Common myeloid progenitor, CD34-positive (primary cell): Measurements from ENCODE around the gene S1PR3.

Experiments used
- CTCF ChIA-PET: fragments of 350-600 bp; sonication (Branson Sonifier 250); formaldehyde crosslinking; loops from one replicate; lab custom pipeline; 2021; ENCODE audit warnings: antibody characterized with exemption; lab: Charles Lee
- POLR2A ChIA-PET: fragments of 350-600 bp; sonication (Branson Sonifier 250); formaldehyde crosslinking; loops from one replicate; lab custom pipeline; 2021; ENCODE audit warnings: antibody characterized with exemption; lab: Charles Lee
- DNase-seq, 3 donors: peaks; one replicate each; pipeline versions ENCODE4 v3.0.0 to v3.0.0-alpha.2; 2013
- H3K27ac ChIP-seq, 2 experiments: 1 replicate in 1 of 2; 2 replicates in 1 of 2; pipeline ENCODE4 v1.7.0; 2013; ENCODE audit warnings: inconsistent platforms in 2 of 2, low read length in 2 of 2, mild to moderate bottlenecking in 2 of 2, low read depth in 1 of 2, moderate library complexity in 1 of 2; ENCODE audit not compliant: severe bottlenecking in 2 of 2, insufficient read depth in 1 of 2, poor library complexity in 1 of 2
- H3K27me3 ChIP-seq, 5 experiments: replicated peaks in 2 of 5; 1 replicate in 3 of 5; 2 replicates in 2 of 5; pipeline versions ENCODE4 v1.6.1 to v1.7.0; 2013; ENCODE audit warnings: low read length in 4 of 5, mild to moderate bottlenecking in 2 of 5, moderate library complexity in 2 of 5, inconsistent platforms in 1 of 5; ENCODE audit not compliant: insufficient read depth in 5 of 5, control insufficient read depth in 4 of 5
- H3K36me3 ChIP-seq, 4 experiments: 1 replicate in 2 of 4; 2 replicates in 2 of 4; pipeline versions ENCODE4 v1.6.1 to v1.7.0; 2013; ENCODE audit warnings: low read length in 3 of 4, control low read depth in 1 of 4, mild to moderate bottlenecking in 1 of 4; ENCODE audit not compliant: control insufficient read depth in 4 of 4, insufficient read depth in 4 of 4
- H3K4me1 ChIP-seq, 4 experiments: 1 replicate in 3 of 4; 2 replicates in 1 of 4; pipeline versions ENCODE4 v1.6.1 to v1.7.1; 2013; ENCODE audit warnings: low read length in 3 of 4, mild to moderate bottlenecking in 3 of 4, control low read depth in 1 of 4, inconsistent platforms in 1 of 4, moderate library complexity in 1 of 4; ENCODE audit not compliant: control insufficient read depth in 4 of 4, insufficient read depth in 4 of 4; ENCODE audit errors: control extremely low read depth in 1 of 4
- H3K4me3 ChIP-seq, 7 experiments: 1 replicate in 4 of 7; 2 replicates in 3 of 7; pipeline versions ENCODE4 v1.5.1 to v1.7.0; 2013; ENCODE audit warnings: mild to moderate bottlenecking in 7 of 7, low read length in 6 of 7, moderate library complexity in 6 of 7, inconsistent platforms in 2 of 7, low read depth in 2 of 7, control low read depth in 1 of 7; ENCODE audit not compliant: insufficient read depth in 4 of 7, control insufficient read depth in 1 of 7; ENCODE audit errors: extremely low read depth in 1 of 7
- H3K9me3 ChIP-seq, 5 experiments: 1 replicate in 4 of 5; 2 replicates in 1 of 5; pipeline versions ENCODE4 v1.6.1 to v1.7.1; 2013; ENCODE audit warnings: low read length in 4 of 5, mild to moderate bottlenecking in 2 of 5, inconsistent platforms in 1 of 5, low read depth in 1 of 5, moderate library complexity in 1 of 5; ENCODE audit not compliant: control insufficient read depth in 4 of 5, insufficient read depth in 2 of 5; ENCODE audit errors: control extremely low read depth in 1 of 5
- WGBS: methylation state at CpG from one replicate; pipeline ENCODE4 v1.1.5; 2013; ENCODE audit not compliant: insufficient coverage; 5-methylcytosine and 5-hydroxymethylcytosine counted together

Gene S1PR3

GRCh38 chr9:88992556-88992955 is 1.3 kb downstream of the S1PR3 start:
- ChIA-PET CTCF (interaction anchor here (0.7 kb wide), 1 partner anchor 9 kb away, joined by 3 read pairs; no protein-coding TSS in a partner anchor), POLR2A (no interaction called here)
- peaks cover 0 to 3% (median 0%) of the 10 kb centered on the region in 5 experiments for H3K9me3 ChIP-seq
- 88% methylated on average over 2 of the region's 4 CpGs for WGBS
- H3K27me3 ChIP-seq, result peaks cover 4 to 74% (median 28%) of the 10 kb centered on the region in 5 experiments
- DNase-seq, result no peak
- H3K4me3 ChIP-seq, result no peak overlapping the region
- H3K27ac ChIP-seq, result no peak overlapping the region
- H3K4me1 ChIP-seq, result peaks cover 0 to 24% (median 13%) of the 10 kb centered on the region in 4 experiments
- no peaks in the 10 kb centered on the region for H3K36me3 ChIP-seq

GRCh38 chr9:88993327-88993726 is 2.1 kb downstream of the S1PR3 start:
- no peak for DNase-seq
- POLR2A ChIA-PET, result no interaction called here

GRCh38 chr9:88993871-88994460 is 2.7 kb downstream of the S1PR3 start:
- H3K36me3 ChIP-seq, result no peaks in the 10 kb centered on the region
- DNase-seq, result no peak

More at GRCh38 chr9:88993327-88993726, 2.1 kb downstream of the S1PR3 start:
- Histone ChIP-seq H3K27me3 (peaks cover 4 to 71% (median 28%) of the 10 kb centered on the region in 5 experiments), H3K4me1 (peaks cover 0 to 24% (median 13%) of the 10 kb centered on the region in 4 experiments), H3K36me3 (no peaks in the 10 kb centered on the region), H3K9me3 (no peaks in the 10 kb centered on the region), H3K4me3 (no peak overlapping the region), H3K27ac (no peak overlapping the region)
- CTCF ChIA-PET, result no interaction called here
- 86% methylated on average over 1 of the region's 2 CpGs for WGBS

GRCh38 chr9:88994469-88995199 is 3.4 kb downstream of the S1PR3 start:
- peaks cover 4 to 69% (median 28%) of the 10 kb centered on the region in 5 experiments for H3K27me3 ChIP-seq
- H3K9me3 ChIP-seq, result no peaks in the 10 kb centered on the region
- H3K4me3 ChIP-seq, result no peak overlapping the region
- peaks cover 0 to 15% (median 8%) of the 10 kb centered on the region in 4 experiments for H3K4me1 ChIP-seq
- H3K27ac ChIP-seq, result no peak overlapping the region
- no peak for DNase-seq
- no peaks in the 10 kb centered on the region for H3K36me3 ChIP-seq
- 97% methylated on average over 7 of the region's 9 CpGs for WGBS
- CTCF ChIA-PET, result interaction anchor here (1.0 to 1.3 kb wide), 2 partner anchors 46 to 900 kb away, joined by 3 read pairs; no protein-coding TSS in a partner anchor
- POLR2A ChIA-PET, result no interaction called here

More at GRCh38 chr9:88993871-88994460, 2.7 kb downstream of the S1PR3 start:
- ChIA-PET POLR2A (no interaction called here), CTCF (interaction anchor here (1.3 kb wide), 1 partner anchor 900 kb away, joined by 3 read pairs; no protein-coding TSS in a partner anchor)
- WGBS, result 94% methylated on average over 11 of the region's 14 CpGs
- H3K27me3 ChIP-seq, result peaks cover 4 to 69% (median 28%) of the 10 kb centered on the region in 5 experiments
- H3K4me1 ChIP-seq, result peaks cover 0 to 21% (median 12%) of the 10 kb centered on the region in 4 experiments
- H3K9me3 ChIP-seq, result no peaks in the 10 kb centered on the region
- H3K27ac ChIP-seq, result no peak overlapping the region
- H3K4me3 ChIP-seq, result no peak overlapping the region

- CTCF ChIA-PET, result interaction anchor here (1.0 to 1.3 kb wide), 2 partner anchors 46 to 901 kb away, joined by 3 read pairs; no protein-coding TSS in a partner anchor
- no peak for DNase-seq
- no peaks in the 10 kb centered on the region for H3K36me3 ChIP-seq
- no peaks in the 10 kb centered on the region for H3K9me3 ChIP-seq
- no peak overlapping the region for H3K27ac ChIP-seq
- H3K4me1 ChIP-seq, result peaks cover 0 to 13% (median 7%) of the 10 kb centered on the region in 4 experiments
- H3K27me3 ChIP-seq, result peaks cover 4 to 63% (median 23%) of the 10 kb centered on the region in 5 experiments
- 90% methylated on average over 3 of the region's 6 CpGs for WGBS
- H3K4me3 ChIP-seq, result no peak overlapping the region
- POLR2A ChIA-PET, result no interaction called here
Observed at GRCh38 chr9:88995200-88995577, 3.9 kb downstream of the S1PR3 start.

- Histone ChIP-seq H3K4me1 (peaks cover 0 to 13% (median 7%) of the 10 kb centered on the region in 4 experiments), H3K9me3 (no peaks in the 10 kb centered on the region), H3K36me3 (no peaks in the 10 kb centered on the region), H3K27ac (no peak overlapping the region), H3K27me3 (peaks cover 4 to 59% (median 23%) of the 10 kb centered on the region in 5 experiments), H3K4me3 (no peak overlapping the region)
- CTCF ChIA-PET, result interaction anchor here (1.0 to 1.3 kb wide), 2 partner anchors 47 to 901 kb away, joined by 3 read pairs; no protein-coding TSS in a partner anchor
- POLR2A ChIA-PET, result no interaction called here
- DNase-seq, result no peak
- whole genome bisulfite sequencing, result 96% methylated on average over 6 of the region's 6 CpGs
Observed at GRCh38 chr9:88995627-88996026, 4.4 kb downstream of the S1PR3 start.
